Measurements from ENCODE around the gene TROAP.

TROAP gene

DNA sequence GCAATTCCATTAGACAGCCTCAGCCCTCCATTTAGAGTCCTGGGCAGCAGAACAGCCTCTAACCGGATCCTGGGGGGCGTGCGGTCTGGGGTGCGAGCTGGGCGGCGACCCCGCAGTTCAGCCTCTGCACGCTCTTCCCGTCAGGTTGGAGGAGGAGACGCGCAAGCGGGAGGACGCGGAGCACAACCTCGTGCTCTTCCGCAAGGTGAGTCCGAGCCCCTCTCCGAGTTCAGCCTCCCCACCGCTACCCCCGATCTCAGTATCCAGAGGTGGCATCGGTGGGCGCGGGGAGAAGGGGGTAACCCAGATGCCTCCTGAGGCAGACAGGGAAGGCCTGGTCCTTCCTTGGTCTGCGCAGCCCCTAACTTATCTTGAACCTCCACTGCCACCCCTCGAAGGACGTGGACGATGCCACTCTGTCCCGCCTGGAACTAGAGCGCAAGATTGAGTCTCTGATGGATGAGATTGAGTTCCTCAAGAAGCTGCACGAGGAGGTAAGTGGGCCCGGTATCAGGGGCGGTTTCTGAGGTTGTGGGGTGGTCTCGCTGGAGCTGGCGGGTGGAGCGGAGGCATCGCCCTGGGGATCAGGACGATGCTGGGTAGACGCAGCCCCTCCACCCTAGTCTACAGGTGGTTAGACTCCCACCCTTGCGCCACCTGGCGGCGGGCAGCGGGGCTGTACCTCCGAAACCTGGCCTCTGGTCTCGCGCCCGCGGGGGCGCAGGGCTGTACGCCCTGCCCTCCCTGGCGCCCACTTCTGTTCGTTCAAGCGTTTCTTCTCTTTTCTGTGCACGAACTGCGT, 26.8 kb upstream of the TROAP start (continued):
- TF ChIP-seq, protein P1, sequence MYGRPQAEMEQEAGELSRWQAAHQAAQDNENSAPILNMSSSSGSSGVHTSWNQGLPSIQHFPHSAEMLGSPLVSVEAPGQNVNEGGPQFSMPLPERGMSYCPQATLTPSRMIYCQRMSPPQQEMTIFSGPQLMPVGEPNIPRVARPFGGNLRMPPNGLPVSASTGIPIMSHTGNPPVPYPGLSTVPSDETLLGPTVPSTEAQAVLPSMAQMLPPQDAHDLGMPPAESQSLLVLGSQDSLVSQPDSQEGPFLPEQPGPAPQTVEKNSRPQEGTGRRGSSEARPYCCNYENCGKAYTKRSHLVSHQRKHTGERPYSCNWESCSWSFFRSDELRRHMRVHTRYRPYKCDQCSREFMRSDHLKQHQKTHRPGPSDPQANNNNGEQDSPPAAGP (tag by site-specific recombination; IDR thresholded peaks at IDR 0.05) = 0 out of 2 replicates have a peak, but pooled peaks have one; percentile 21
- TF ChIP-seq, protein P2, sequence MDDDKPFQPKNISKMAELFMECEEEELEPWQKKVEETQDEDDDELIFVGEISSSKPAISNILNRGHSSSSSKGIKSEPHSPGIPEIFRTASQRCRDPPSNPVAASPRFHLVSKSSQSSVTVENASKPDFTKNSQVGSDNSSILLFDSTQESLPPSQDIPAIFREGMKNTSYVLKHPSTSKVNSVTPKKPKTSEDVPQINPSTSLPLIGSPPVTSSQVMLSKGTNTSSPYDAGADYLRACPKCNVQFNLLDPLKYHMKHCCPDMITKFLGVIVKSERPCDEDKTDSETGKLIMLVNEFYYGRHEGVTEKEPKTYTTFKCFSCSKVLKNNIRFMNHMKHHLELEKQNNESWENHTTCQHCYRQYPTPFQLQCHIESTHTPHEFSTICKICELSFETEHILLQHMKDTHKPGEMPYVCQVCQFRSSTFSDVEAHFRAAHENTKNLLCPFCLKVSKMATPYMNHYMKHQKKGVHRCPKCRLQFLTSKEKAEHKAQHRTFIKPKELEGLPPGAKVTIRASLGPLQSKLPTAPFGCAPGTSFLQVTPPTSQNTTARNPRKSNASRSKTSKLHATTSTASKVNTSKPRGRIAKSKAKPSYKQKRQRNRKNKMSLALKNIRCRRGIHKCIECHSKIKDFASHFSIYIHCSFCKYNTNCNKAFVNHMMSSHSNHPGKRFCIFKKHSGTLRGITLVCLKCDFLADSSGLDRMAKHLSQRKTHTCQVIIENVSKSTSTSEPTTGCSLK (tag by site-specific recombination; IDR thresholded peaks at IDR 0.05) = no peak
- TF ChIP-seq, protein P3, sequence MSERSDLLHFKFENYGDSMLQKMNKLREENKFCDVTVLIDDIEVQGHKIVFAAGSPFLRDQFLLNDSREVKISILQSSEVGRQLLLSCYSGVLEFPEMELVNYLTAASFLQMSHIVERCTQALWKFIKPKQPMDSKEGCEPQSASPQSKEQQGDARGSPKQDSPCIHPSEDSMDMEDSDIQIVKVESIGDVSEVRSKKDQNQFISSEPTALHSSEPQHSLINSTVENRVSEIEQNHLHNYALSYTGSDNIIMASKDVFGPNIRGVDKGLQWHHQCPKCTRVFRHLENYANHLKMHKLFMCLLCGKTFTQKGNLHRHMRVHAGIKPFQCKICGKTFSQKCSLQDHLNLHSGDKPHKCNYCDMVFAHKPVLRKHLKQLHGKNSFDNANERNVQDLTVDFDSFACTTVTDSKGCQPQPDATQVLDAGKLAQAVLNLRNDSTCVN (tag by site-specific recombination; optimal IDR thresholded peaks at IDR 0.05) = no peak
- TF ChIP-seq, protein P4, sequence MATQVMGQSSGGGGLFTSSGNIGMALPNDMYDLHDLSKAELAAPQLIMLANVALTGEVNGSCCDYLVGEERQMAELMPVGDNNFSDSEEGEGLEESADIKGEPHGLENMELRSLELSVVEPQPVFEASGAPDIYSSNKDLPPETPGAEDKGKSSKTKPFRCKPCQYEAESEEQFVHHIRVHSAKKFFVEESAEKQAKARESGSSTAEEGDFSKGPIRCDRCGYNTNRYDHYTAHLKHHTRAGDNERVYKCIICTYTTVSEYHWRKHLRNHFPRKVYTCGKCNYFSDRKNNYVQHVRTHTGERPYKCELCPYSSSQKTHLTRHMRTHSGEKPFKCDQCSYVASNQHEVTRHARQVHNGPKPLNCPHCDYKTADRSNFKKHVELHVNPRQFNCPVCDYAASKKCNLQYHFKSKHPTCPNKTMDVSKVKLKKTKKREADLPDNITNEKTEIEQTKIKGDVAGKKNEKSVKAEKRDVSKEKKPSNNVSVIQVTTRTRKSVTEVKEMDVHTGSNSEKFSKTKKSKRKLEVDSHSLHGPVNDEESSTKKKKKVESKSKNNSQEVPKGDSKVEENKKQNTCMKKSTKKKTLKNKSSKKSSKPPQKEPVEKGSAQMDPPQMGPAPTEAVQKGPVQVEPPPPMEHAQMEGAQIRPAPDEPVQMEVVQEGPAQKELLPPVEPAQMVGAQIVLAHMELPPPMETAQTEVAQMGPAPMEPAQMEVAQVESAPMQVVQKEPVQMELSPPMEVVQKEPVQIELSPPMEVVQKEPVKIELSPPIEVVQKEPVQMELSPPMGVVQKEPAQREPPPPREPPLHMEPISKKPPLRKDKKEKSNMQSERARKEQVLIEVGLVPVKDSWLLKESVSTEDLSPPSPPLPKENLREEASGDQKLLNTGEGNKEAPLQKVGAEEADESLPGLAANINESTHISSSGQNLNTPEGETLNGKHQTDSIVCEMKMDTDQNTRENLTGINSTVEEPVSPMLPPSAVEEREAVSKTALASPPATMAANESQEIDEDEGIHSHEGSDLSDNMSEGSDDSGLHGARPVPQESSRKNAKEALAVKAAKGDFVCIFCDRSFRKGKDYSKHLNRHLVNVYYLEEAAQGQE (tag by site-specific recombination; IDR thresholded peaks at IDR 0.05) = no peak; the same call in 1 of the 2 replicates
- no peak for TF ChIP-seq ZNF416 (tag by site-specific recombination; IDR thresholded peaks at IDR 0.05)
- no peak for TF ChIP-seq ZNF214 (tag by site-specific recombination; IDR thresholded peaks at IDR 0.05; ENCODE audit: borderline replicate concordance)

DNA sequence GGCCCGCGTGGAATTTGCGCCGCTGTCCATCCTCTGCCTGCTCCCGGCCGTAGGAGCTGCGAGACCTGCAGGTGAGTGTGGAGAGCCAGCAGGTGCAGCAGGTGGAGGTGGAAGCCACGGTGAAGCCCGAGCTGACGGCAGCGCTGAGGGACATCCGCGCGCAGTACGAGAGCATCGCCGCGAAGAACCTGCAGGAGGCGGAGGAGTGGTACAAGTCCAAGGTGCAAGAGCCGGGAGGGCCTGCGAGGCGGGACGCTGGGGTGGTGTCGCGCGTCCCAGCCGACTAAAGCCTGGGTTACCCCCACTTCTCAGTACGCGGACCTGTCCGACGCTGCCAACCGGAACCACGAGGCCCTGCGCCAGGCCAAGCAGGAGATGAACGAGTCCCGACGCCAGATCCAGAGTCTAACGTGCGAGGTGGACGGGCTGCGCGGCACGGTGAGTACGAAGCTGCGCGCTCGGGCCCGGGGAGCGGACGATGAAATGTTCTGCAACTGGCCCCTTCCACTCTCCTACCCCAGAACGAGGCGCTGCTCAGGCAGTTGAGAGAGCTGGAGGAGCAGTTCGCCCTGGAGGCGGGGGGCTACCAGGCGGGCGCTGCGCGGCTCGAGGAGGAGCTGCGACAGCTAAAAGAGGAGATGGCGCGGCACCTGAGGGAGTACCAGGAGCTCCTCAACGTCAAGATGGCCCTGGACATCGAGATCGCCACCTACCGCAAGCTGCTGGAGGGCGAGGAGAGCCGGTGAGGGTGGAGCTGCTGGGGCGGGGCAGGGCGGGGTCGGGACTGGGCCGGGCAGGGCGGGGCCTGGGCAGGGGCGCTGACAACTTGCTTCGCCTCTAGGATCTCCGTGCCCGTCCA, 26.0 kb upstream of the TROAP start:
- Histone ChIP-seq H3K4me1 (ENCODE audit: control insufficient read depth, insufficient read depth, low read length) (peaks cover 8% of the 10 kb centered on the region), H3K9me3 (ENCODE audit: control insufficient read depth, insufficient read depth, low read depth, low read length) (no peaks in the 10 kb centered on the region), H3K27ac (ENCODE audit: extremely low read depth, low read depth, low read length) (peak overlapping the region; percentile 55; the same call in 1 of the 2 replicates), H3K4me3 (ENCODE audit: low read depth, low read length) (peak overlapping the region; percentile 57), H3K36me3 (ENCODE audit: control insufficient read depth in 2 of 2, insufficient read depth in 1 of 2, low read length in 2 of 2) (peaks cover 0 to 9% of the 10 kb centered on the region in 2 experiments; a peak in 1 of 3 replicates)
- ChIA-PET CTCF (interaction anchor here (0.5 to 10.2 kb wide), 61 partner anchors 8 to 554 kb away, joined by 3 to 208 read pairs (median 4); partner anchors contain the start of genes C1QL4, DNAJC22, PRPF40B and SPATS2), POLR2A (interaction anchor here (0.6 to 7.6 kb wide), 20 partner anchors 8 to 531 kb away, joined by 3 to 94 read pairs (median 6); partner anchors contain the start of genes C1QL4, DNAJC22, NCKAP5L and SPATS2)
- TF ChIP-seq ZNF76 (tag by site-specific recombination; IDR thresholded peaks at IDR 0.05; ENCODE audit: borderline replicate concordance, low read depth) (no peak; the same call in 1 of the 2 replicates), ZNF239 (tag by site-specific recombination; IDR thresholded peaks at IDR 0.05) (0 out of 2 replicates have a peak, but pooled peaks have one; percentile 50), ZIC2 (tag by site-specific recombination; IDR thresholded peaks at IDR 0.05) (no peak; the same call in none of the 2 replicates), ZNF202 (tag by site-specific recombination; IDR thresholded peaks at IDR 0.05; ENCODE audit: borderline replicate concordance) (no peak), ZNF624 (tag by site-specific recombination; IDR thresholded peaks at IDR 0.05) (no peak), GLI4 (tag by site-specific recombination; IDR thresholded peaks at IDR 0.05) (no peak), ZNF23 (tag by site-specific recombination; IDR thresholded peaks at IDR 0.05; ENCODE audit: borderline replicate concordance) (no peak), ZNF19 (tag by site-specific recombination; IDR thresholded peaks at IDR 0.05; ENCODE audit: low read depth) (no peak)
- TF ChIP-seq, protein P5, sequence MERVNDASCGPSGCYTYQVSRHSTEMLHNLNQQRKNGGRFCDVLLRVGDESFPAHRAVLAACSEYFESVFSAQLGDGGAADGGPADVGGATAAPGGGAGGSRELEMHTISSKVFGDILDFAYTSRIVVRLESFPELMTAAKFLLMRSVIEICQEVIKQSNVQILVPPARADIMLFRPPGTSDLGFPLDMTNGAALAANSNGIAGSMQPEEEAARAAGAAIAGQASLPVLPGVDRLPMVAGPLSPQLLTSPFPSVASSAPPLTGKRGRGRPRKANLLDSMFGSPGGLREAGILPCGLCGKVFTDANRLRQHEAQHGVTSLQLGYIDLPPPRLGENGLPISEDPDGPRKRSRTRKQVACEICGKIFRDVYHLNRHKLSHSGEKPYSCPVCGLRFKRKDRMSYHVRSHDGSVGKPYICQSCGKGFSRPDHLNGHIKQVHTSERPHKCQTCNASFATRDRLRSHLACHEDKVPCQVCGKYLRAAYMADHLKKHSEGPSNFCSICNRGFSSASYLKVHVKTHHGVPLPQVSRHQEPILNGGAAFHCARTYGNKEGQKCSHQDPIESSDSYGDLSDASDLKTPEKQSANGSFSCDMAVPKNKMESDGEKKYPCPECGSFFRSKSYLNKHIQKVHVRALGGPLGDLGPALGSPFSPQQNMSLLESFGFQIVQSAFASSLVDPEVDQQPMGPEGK (tag by site-specific recombination; IDR thresholded peaks at IDR 0.05) = peak; percentile 52
- TF ChIP-seq, protein P6, sequence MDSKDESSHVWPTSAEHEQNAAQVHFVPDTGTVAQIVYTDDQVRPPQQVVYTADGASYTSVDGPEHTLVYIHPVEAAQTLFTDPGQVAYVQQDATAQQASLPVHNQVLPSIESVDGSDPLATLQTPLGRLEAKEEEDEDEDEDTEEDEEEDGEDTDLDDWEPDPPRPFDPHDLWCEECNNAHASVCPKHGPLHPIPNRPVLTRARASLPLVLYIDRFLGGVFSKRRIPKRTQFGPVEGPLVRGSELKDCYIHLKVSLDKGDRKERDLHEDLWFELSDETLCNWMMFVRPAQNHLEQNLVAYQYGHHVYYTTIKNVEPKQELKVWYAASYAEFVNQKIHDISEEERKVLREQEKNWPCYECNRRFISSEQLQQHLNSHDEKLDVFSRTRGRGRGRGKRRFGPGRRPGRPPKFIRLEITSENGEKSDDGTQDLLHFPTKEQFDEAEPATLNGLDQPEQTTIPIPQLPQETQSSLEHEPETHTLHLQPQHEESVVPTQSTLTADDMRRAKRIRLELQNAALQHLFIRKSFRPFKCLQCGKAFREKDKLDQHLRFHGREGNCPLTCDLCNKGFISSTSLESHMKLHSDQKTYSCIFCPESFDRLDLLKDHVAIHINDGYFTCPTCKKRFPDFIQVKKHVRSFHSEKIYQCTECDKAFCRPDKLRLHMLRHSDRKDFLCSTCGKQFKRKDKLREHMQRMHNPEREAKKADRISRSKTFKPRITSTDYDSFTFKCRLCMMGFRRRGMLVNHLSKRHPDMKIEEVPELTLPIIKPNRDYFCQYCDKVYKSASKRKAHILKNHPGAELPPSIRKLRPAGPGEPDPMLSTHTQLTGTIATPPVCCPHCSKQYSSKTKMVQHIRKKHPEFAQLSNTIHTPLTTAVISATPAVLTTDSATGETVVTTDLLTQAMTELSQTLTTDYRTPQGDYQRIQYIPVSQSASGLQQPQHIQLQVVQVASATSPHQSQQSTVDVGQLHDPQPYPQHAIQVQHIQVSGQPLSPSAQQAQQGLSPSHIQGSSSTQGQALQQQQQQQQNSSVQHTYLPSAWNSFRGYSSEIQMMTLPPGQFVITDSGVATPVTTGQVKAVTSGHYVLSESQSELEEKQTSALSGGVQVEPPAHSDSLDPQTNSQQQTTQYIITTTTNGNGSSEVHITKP (tag by site-specific recombination; IDR thresholded peaks at IDR 0.05) = peak; percentile 58

All from HEK293 (cell line).